Astrocyte (in vitro differentiated cells and primary cell): Measurements from ENCODE around the gene ITGB8. TPM values are rescaled to one million over a fixed set of nuclear protein-coding genes. Genes with fewer than 3 reads are reported as not detected.

Source experiments
- DNase-seq: peaks from one replicate; pipeline ENCODE4 v3.0.0-alpha.2; 2010; ENCODE audit warnings: low read depth
- FAIRE-seq: peaks from 2 replicates; lab custom pipeline; 2011; peaks lifted over from hg19 to GRCh38; lab: Jason Lieb, UNC
- H2AFZ ChIP-seq: 2 replicates; pipeline ENCODE4 v1.6.0; 2012; ENCODE audit warnings: low read depth, low read length, inconsistent platforms
- H3K27ac ChIP-seq: 2 replicates; pipeline ENCODE4 v1.5.1; 2011; ENCODE audit warnings: low read depth, low read length, inconsistent platforms
- H3K27me3 ChIP-seq: 2 replicates; pipeline ENCODE4 v1.6.0; 2011; ENCODE audit warnings: low read length, inconsistent platforms; ENCODE audit not compliant: insufficient read depth
- H3K36me3 ChIP-seq: 2 replicates; pipeline ENCODE4 v1.5.1; 2011; ENCODE audit warnings: low read length, inconsistent platforms; ENCODE audit not compliant: insufficient read depth
- H3K4me1 ChIP-seq: 2 replicates; pipeline ENCODE4 v1.5.1; 2011; ENCODE audit warnings: low read length, inconsistent platforms; ENCODE audit not compliant: insufficient read depth
- H3K4me2 ChIP-seq: 2 replicates; pipeline ENCODE4 v1.6.0; 2012; ENCODE audit warnings: low read length, inconsistent platforms
- H3K4me3 ChIP-seq: 2 replicates; pipeline ENCODE4 v1.5.1; 2011; ENCODE audit warnings: low read depth, mild to moderate bottlenecking, low read length, inconsistent platforms; ENCODE audit not compliant: insufficient read depth
- H3K79me2 ChIP-seq: 2 replicates; pipeline ENCODE4 v1.6.0; 2012; ENCODE audit warnings: mild to moderate bottlenecking, low read length, inconsistent platforms; ENCODE audit not compliant: insufficient read depth
- H3K9ac ChIP-seq: 2 replicates; pipeline ENCODE4 v1.6.0; 2012; ENCODE audit warnings: mild to moderate bottlenecking, low read length, inconsistent platforms
- H3K9me3 ChIP-seq: 2 replicates; pipeline ENCODE4 v1.5.1; 2012; ENCODE audit warnings: low read depth, mild to moderate bottlenecking, low read length, inconsistent platforms; ENCODE audit not compliant: insufficient read depth
- H4K20me1 ChIP-seq: 2 replicates; pipeline ENCODE4 v1.6.0; 2012; ENCODE audit warnings: low read length, inconsistent platforms; ENCODE audit not compliant: insufficient read depth
- H3K27ac Mint-ChIP-seq: one replicate; pipeline ENCODE4 v1.8.0; 2021; ENCODE audit warnings: mild to moderate bottlenecking, mixed read lengths; ENCODE audit not compliant: unreplicated experiment
- H3K27me3 Mint-ChIP-seq: one replicate; pipeline ENCODE4 v1.8.0; 2021; ENCODE audit warnings: low read depth, mixed read lengths; ENCODE audit not compliant: unreplicated experiment
- H3K36me3 Mint-ChIP-seq: one replicate; pipeline ENCODE4 v1.8.0; 2021; ENCODE audit warnings: low read depth, mixed read lengths; ENCODE audit not compliant: unreplicated experiment
- H3K4me1 Mint-ChIP-seq: one replicate; pipeline ENCODE4 v1.8.0; 2021; ENCODE audit warnings: low read depth, mixed read lengths; ENCODE audit not compliant: unreplicated experiment
- H3K4me3 Mint-ChIP-seq: one replicate; pipeline ENCODE4 v1.8.0; 2021; ENCODE audit warnings: mild to moderate bottlenecking, moderate library complexity, mixed read lengths; ENCODE audit not compliant: unreplicated experiment
- H3K9me3 Mint-ChIP-seq: one replicate; pipeline ENCODE4 v1.8.0; 2021; ENCODE audit warnings: mild to moderate bottlenecking, mixed read lengths; ENCODE audit not compliant: unreplicated experiment
- CTCF ChIP-seq: IDR thresholded peaks from 2 replicates; pipeline ENCODE4 v1.5.1; 2011; ENCODE audit warnings: low read depth, mild to moderate bottlenecking, inconsistent platforms, low read length, moderate library complexity; ENCODE audit not compliant: insufficient read depth
- EZH2 ChIP-seq: IDR thresholded peaks from 2 replicates; pipeline ENCODE4 v1.6.1; 2012; ENCODE audit warnings: mild to moderate bottlenecking, low read length, inconsistent platforms; ENCODE audit not compliant: insufficient read depth
- total RNA-seq: library from RNA; stranded (reverse); gene quantifications from 2 replicates; pipeline ENCODE4 v1.2.1, GENCODE V29; 2021

ITGB8 gene
- total RNA-seq, 1 donor from 2014 or later: 10.8 TPM

GRCh38 chr7:20338285-20338684 is 7.6 kb downstream of the ITGB8 start:
- Mint-ChIP-seq H3K36me3 (peaks cover 3% of the 10 kb centered on the region), H3K4me1 (peaks cover 4% of the 10 kb centered on the region)
- FAIRE-seq: no peak

GRCh38 chr7:20340839-20341238 is 10.1 kb downstream of the ITGB8 start:
- no peaks in the 10 kb centered on the region for H3K4me1 ChIP-seq
- H2AFZ ChIP-seq: no peak overlapping the region
- Mint-ChIP-seq H3K4me1 (no peaks in the 10 kb centered on the region), H3K27ac (no peak overlapping the region), H3K27me3 (no peaks in the 10 kb centered on the region), H3K36me3 (peaks cover 3% of the 10 kb centered on the region), H3K9me3 (no peaks in the 10 kb centered on the region), H3K4me3 (no peak overlapping the region)
- H3K4me2 ChIP-seq: no peak overlapping the region
- FAIRE-seq: no peak
- H3K36me3 ChIP-seq: peaks cover 2% of the 10 kb centered on the region
- H3K9ac ChIP-seq: no peak overlapping the region
- no peak for TF ChIP-seq EZH2
- no peak for TF ChIP-seq CTCF
- DNase-seq: no peak
- peaks cover 78% of the 10 kb centered on the region for H3K79me2 ChIP-seq
- H3K27me3 ChIP-seq: no peaks in the 10 kb centered on the region
- H3K27ac ChIP-seq: no peak overlapping the region
- H4K20me1 ChIP-seq: peaks cover 24% of the 10 kb centered on the region
- H3K9me3 ChIP-seq: no peaks in the 10 kb centered on the region
- H3K4me3 ChIP-seq: no peak overlapping the region

More at GRCh38 chr7:20338285-20338684, 7.6 kb downstream of the ITGB8 start:
- no peak overlapping the region for H2AFZ ChIP-seq
- no peaks in the 10 kb centered on the region for H3K27me3 ChIP-seq
- H3K36me3 ChIP-seq: peaks cover 2% of the 10 kb centered on the region
- H3K4me3 ChIP-seq: no peak overlapping the region
- no peak overlapping the region for H3K27ac ChIP-seq
- peaks cover 78% of the 10 kb centered on the region for H3K79me2 ChIP-seq
- Mint-ChIP-seq H3K27me3 (no peaks in the 10 kb centered on the region), H3K4me3 (no peak overlapping the region), H3K27ac (no peak overlapping the region), H3K9me3 (no peaks in the 10 kb centered on the region)
- H3K4me1 ChIP-seq: no peaks in the 10 kb centered on the region
- no peak for DNase-seq
- H4K20me1 ChIP-seq: peaks cover 18% of the 10 kb centered on the region
- no peak overlapping the region for H3K4me2 ChIP-seq
- no peaks in the 10 kb centered on the region for H3K9me3 ChIP-seq
- no peak overlapping the region for H3K9ac ChIP-seq
- TF ChIP-seq CTCF: no peak
- no peak for TF ChIP-seq EZH2

GRCh38 chr7:20343205-20343604 is 12.5 kb downstream of the ITGB8 start:
- no peak overlapping the region for H2AFZ ChIP-seq
- H3K27ac Mint-ChIP-seq: no peak overlapping the region

More at GRCh38 chr7:20343205-20343604, 12.5 kb downstream of the ITGB8 start:
- Histone ChIP-seq H3K4me3 (no peak overlapping the region), H4K20me1 (peaks cover 33% of the 10 kb centered on the region), H3K4me1 (no peaks in the 10 kb centered on the region), H3K9ac (no peak overlapping the region), H3K27ac (no peak overlapping the region), H3K9me3 (no peaks in the 10 kb centered on the region), H3K27me3 (no peaks in the 10 kb centered on the region), H3K4me2 (no peak overlapping the region), H3K79me2 (peaks cover 82% of the 10 kb centered on the region), H3K36me3 (no peaks in the 10 kb centered on the region)
- H3K36me3 Mint-ChIP-seq: peaks cover 3% of the 10 kb centered on the region
- TF ChIP-seq CTCF: peak; percentile 23
- TF ChIP-seq EZH2: no peak
- H3K9me3 Mint-ChIP-seq: no peaks in the 10 kb centered on the region
- no peaks in the 10 kb centered on the region for H3K27me3 Mint-ChIP-seq
- DNase-seq (no peak), FAIRE-seq (no peak)
- H3K4me1 Mint-ChIP-seq: no peaks in the 10 kb centered on the region
- no peak overlapping the region for H3K4me3 Mint-ChIP-seq
